Amygdala (tissue), 56 donors: Measurements from ENCODE around the gene OGFOD3.

Source experiments
- DNase-seq, 56 donors: peaks; one replicate each; lab custom pipeline; 2025; lab: John Stamatoyannopoulos, UW

Gene OGFOD3

GRCh38 chr17:82410014-82410716 is 8.2 kb downstream of the OGFOD3 start:
- no peak for DNase-seq

DNA sequence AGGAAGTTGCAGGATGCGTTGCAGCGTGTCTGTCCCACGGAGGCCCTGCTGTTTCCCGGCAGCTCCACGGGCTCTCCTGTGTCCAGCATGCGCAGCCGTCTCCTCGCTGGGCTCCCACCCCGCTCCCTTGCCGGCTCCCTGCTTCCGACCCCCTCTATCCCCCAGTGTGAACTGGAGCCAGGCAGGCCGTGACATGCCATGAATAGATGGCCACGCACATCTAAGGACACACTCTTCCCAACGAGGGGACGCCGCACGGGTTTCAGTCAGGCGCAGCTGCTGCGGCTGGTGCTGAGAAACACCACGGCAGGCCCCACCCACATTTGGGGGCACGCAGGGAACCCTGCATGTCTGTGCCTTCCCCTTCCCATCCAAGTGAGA is 9.5 kb downstream of the OGFOD3 start:
- DNase-seq = no peak

DNA sequence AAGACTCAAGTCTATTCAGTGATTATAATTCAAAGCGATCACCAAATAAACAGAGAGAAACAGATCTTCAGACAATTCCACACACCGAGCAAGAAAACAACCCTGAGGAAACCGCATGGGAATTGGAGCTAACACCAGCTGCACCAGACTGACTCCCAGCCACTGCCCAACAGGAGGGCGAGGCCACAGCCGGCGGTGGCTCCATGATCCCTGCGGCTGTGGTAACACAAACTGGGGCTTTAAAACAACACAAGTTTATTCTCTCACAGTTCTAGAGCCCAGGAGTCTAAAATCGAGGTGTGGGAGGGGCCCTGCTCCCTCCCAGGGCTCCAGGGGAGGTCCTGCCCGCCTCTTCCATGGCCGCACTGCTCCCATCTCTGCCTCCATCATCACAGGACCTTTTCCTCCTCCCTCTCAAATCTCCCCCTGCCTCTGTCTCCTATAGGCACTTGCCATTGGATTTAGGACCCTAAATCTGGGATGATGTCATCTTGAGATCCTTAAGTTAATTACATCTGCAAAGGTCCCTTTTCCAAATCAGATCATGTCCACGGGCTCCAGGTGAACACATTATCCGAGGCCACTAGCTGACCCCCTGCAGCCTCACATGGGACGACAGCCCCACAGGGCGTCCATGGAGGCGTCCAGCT is 10.0 kb downstream of the OGFOD3 start:
- DNase-seq = no peak

DNA sequence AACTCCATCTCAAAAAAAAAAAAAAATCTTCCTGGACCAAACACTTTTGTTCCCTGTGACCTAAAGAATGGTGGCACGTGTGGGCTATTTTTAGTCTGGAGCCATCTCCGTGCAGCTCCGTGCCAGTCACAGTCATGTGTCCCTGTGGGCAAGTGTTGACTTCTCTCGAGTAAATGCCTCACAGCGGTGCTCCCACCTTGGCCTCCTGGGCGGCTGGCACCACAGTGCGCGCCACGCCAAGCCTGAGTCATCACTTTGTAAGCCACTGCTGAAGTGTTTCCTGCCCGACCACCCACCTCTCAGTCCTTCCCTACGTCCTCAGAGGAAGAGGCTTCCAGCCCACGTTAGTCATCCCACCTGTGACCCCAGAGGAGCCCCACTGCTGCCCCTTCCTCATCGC is 11.1 kb downstream of the OGFOD3 start:
- DNase-seq = no peak

- DNase-seq = no peak
Observed at GRCh38 chr17:82406131-82406671, 12.2 kb downstream of the OGFOD3 start.

DNA sequence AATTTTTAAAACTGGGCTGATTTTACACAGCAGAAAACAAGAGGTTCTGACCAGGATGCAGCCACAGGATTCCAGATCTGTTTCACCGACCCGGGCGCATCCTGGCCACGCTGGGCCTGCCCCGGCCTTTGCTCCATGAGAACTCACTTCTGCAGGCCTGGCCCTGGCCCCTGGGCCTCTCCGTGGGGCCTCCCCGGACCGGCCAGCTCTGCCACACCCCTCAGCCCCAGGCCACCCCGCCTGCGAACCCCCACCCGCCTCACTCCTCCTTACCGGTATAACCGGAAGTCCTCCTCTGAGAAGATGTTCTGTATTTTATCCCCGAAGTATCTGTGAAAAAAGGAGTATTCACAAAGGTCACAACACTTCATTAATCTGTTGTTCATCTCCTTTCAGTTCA is 13.3 kb downstream of the OGFOD3 start:
- no peak for DNase-seq

GRCh38 chr17:82403662-82404660 is 14.4 kb downstream of the OGFOD3 start:
- no peak for DNase-seq

DNA sequence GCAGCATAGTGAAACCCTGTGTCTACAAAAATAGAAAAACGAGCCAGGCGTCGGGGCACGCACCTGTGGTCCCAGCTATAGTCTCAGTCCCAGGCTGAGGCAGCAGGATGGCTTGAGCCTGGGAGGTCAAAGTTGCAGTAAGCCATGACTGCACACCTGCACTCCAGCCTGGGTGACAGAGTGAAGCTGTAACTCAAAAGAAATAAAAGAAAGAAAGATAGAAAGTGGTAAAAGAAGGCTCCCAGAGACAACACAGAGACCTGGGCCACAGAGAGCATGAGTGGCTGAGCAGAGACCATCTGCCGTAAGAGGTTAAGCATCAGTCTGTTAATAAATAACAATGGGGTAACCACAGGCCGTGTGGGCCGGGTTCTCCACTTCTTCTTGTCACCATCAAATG is 15.5 kb downstream of the OGFOD3 start:
- DNase-seq = no peak

DNA sequence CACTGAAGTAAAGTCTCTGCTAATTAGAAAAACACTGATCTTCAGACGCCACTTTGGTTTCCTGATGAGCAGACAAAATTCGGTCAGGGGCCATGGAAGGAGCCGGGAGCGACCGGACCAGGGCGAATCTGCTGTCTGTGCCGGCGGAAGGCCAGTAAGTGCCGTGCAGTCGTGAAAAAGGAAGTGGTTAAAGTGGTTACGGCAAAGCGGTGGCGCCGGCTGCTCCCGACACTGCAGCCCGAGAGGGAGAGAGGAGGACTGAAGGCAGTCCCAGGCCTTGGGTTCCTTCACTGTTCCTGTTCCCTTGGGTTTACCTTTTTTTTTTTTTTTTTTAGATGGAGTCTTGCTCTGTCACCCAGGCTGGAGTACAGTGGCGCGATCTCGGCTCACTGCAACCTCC is 17.6 kb downstream of the OGFOD3 start:
- DNase-seq = peak in 6 of 56 donors; percentile 3 to 29 (median 18)

DNA sequence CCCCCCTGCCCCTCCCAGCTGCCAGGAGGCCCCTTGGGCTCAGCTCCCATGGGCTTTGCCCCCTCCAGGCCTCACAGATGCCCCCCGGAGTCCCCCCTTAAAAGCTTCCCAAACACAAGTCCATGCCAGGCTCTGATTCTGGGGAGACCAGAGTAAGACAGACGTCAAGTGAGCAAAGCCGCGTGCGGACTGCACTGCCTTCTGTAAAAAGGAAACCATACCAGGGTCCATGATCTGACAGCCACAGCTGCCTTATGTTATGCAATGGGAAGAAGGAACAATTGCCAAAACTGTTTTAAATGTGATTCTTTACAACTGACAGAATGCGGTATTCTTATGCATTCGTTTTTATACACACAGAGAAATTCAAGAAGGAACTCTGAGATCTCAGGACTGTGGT is 18.2 kb downstream of the OGFOD3 start:
- no peak for DNase-seq

DNA sequence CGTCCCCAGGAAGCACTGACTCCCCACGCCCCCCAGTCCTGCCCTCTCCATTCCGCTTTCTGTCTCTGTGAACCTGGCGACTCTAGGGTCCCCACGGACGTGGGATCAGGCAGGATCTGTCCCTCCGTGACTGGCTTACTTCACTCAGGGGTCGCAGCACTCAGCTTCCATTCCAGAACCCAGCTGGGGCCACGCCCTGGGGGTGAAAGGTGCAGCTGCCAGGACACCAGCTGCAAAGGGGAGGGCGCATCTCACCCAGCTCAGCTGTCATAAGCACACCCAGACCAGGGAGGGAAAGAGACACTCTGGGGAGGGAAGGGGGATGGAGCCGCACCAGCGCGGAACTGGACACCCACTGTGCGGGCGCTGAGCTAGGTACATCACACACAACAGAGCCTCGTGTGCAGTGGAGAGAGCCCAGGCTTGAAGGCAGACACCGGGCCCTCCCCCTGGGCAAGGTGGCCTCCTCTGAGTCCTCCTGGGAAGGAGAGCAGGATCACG is 18.7 kb downstream of the OGFOD3 start:
- no peak for DNase-seq

- peak in 26 of 56 donors; percentile 11 to 55 (median 36) for DNase-seq
Observed at GRCh38 chr17:82399041-82399441, 19.3 kb downstream of the OGFOD3 start.

GRCh38 chr17:82397449-82398335 is 20.7 kb downstream of the OGFOD3 start:
- no peak for DNase-seq

DNA sequence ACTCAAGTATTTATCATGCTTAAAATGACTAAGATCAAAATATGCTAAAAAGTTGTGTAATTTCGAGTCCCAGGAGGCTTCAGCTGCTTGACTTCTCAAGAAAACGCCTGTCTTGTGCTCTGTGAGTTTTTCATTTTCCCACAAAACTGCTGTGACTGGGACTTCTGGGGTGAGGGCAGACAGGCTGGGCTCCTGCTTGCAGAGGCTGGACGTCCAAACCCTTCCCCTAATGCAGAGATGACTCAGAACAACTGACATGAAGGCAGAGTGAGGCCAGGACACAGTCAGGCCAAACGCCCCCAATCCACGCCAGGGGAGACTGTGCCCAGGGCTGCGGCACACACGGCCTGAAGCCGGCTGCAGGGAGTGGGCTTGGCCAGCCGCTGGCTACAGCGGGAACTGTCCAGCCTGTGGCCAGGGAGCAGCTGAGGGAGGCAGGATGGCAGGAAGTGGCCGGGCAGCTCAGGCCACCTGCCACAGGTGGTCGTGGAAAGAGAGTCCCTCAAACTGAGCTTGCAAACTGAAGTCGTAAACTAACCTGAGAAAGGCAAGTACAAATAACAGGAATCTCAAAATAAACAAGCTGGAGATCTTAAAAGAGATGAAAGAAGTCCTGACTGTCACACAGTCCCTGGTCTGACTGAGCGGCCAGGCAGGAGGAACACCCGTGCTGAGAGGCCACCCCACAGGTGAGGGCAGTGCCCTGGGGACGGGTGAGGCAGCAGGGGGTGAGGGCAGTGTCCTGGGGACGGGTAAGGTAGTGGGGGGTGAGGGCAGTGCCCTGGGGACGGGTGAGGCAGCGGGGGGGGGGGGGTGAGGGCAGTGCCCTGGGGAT is 21.6 kb downstream of the OGFOD3 start:
- no peak for DNase-seq

DNA sequence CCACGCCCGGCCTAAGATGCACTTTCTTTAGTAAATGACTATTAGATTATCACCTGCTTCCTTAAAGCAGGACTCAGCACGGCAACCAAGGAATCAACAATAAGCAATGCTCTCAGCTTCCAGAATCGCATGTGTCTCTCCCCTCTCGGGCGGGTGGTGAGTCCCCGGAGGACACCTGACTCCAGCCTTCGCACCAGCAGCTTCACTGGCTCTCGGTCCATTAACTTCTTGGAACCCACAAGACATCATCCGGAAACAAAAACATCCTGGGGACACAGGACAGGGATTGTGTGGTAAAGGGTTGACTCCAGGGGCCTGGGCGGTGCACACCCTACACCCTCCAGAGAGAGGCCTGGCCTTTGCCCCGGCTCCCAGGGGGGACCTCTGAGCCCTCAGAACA is 24.1 kb downstream of the OGFOD3 start:
- no peak for DNase-seq

DNA sequence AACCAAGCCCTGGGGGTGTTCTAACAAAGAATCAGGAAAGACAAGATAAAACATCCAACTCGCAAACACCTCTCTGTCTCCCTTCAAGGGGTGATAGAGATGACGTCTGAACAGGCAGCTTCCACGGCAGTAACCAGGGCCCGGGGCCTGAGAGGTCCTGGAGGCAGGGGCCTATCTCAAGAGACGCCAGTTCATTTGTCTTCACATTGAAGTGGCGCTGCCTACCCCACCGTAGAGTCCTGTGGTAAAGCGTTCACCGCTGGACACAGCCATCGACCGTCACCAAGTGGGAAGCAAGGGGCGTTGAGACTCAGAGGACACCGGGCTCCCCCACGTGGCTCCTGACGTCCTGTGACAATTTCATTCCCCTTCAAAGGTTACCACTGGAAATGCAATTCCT is 25.4 kb downstream of the OGFOD3 start:
- DNase-seq = no peak

DNA sequence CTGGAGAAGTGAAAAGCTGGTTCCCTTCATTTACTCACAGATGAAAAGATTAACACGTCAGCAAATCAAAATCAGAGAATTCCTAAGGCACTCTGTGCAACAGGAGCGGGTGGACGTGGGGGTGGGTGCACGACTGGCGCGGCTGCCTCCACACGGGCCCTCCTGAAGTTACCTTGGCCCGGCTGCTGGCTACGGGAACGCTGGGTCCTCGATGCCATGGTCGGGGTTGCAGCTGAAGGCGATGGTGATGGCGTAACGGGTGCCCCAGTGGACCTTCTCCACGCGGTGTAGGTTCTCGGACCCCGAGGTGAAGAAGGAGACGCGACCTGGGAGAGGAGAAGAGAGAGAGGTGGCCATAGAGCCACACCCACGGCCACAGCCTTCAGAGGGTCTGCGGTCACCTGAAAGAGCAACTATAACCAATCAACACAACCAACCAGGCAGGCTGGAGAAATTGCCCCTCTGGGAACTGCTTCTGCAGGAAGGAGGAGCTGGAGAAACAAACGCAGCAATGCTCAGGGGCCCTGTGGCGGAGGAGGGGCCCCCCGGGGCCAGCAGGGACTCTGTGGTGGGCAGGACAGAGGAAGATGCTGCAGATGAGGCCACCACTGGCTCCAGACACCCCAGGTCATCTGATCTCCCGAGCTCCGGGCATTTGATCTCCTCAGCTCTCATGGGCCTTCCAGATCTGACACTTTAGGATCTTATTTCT is 26.0 kb downstream of the OGFOD3 start:
- no peak for DNase-seq

GRCh38 chr17:82391496-82392066 is 26.8 kb downstream of the OGFOD3 start:
- no peak for DNase-seq
